ENCODE measurements around the gene AGTRAP. TPM values are rescaled to one million over a fixed set of nuclear protein-coding genes. Genes with fewer than 3 reads are reported as not detected.

AGTRAP gene
- total and polyA plus RNA-seq, 9 of the 15 experiments (the other 6 are each of a cell fraction or from before 2014, with no cell fraction given) = 26.8 to 105 (median 57.5) TPM

DNA sequence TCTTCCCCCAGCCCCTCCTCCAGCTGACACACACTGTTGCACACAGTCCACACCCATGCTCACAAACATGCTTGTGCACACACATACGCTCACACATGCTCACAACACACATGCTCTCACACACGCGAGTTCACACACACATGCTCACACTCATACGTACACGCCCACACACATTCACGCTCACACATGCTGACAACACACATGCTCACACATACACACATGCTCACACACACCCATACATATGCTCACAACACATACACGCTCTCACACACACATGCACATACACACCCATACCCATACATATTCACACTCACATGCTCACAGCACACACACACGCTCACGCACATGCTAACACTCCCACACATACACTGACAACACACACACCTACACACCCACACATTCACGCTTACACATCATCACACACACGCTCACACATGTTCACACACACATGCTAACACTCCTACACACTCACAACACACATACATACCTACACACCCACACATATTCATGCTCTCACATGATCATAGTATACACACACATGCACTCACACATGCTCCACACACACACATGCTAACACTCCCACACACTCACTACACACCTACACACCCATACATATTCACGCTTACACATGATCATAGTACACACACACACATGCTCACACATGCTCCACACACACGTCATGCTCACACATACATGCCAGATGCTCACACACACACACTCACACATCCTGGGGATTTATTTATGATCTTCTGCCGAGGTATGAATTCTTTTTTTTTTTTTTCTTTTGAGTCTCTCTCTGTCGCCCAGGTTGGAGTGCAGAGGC is 33.7 kb upstream of the AGTRAP start (continued):
- TF ChIP-seq ETS1 (conservative IDR thresholded peaks at IDR 0.05; ENCODE audit: control insufficient read depth, low read depth, low read length) = no peak
- TF ChIP-seq GATA2 (CRISPR knock-in tag; IDR thresholded peaks at IDR 0.05) = no peak
- no peak for TF ChIP-seq NRF1 (conservative IDR thresholded peaks at IDR 0.05 in 1 of 2, IDR thresholded peaks at IDR 0.05 in 1 of 2)
- TF ChIP-seq, protein P1, sequence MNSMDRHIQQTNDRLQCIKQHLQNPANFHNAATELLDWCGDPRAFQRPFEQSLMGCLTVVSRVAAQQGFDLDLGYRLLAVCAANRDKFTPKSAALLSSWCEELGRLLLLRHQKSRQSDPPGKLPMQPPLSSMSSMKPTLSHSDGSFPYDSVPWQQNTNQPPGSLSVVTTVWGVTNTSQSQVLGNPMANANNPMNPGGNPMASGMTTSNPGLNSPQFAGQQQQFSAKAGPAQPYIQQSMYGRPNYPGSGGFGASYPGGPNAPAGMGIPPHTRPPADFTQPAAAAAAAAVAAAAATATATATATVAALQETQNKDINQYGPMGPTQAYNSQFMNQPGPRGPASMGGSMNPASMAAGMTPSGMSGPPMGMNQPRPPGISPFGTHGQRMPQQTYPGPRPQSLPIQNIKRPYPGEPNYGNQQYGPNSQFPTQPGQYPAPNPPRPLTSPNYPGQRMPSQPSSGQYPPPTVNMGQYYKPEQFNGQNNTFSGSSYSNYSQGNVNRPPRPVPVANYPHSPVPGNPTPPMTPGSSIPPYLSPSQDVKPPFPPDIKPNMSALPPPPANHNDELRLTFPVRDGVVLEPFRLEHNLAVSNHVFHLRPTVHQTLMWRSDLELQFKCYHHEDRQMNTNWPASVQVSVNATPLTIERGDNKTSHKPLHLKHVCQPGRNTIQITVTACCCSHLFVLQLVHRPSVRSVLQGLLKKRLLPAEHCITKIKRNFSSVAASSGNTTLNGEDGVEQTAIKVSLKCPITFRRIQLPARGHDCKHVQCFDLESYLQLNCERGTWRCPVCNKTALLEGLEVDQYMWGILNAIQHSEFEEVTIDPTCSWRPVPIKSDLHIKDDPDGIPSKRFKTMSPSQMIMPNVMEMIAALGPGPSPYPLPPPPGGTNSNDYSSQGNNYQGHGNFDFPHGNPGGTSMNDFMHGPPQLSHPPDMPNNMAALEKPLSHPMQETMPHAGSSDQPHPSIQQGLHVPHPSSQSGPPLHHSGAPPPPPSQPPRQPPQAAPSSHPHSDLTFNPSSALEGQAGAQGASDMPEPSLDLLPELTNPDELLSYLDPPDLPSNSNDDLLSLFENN (IDR thresholded peaks at IDR 0.05; ENCODE audit: low read depth in 2 of 2, low read length in 2 of 2) = no peak
- no peak for TF ChIP-seq NR4A1 (CRISPR knock-in tag; IDR thresholded peaks at IDR 0.05)
- TF ChIP-seq NR4A1 (tag; IDR thresholded peaks at IDR 0.05) = no peak
- no peak for TF ChIP-seq SRSF1 (IDR thresholded peaks at IDR 0.05; ENCODE audit: low read depth, low read length)
- no peak for TF ChIP-seq SRSF3 (IDR thresholded peaks at IDR 0.05; ENCODE audit: insufficient read depth, low read length)
- peak; percentile 64; the same call in 1 of the 2 replicates for TF ChIP-seq THRAP3 (IDR thresholded peaks at IDR 0.05; ENCODE audit: borderline replicate concordance)
- TF ChIP-seq, protein P2, sequence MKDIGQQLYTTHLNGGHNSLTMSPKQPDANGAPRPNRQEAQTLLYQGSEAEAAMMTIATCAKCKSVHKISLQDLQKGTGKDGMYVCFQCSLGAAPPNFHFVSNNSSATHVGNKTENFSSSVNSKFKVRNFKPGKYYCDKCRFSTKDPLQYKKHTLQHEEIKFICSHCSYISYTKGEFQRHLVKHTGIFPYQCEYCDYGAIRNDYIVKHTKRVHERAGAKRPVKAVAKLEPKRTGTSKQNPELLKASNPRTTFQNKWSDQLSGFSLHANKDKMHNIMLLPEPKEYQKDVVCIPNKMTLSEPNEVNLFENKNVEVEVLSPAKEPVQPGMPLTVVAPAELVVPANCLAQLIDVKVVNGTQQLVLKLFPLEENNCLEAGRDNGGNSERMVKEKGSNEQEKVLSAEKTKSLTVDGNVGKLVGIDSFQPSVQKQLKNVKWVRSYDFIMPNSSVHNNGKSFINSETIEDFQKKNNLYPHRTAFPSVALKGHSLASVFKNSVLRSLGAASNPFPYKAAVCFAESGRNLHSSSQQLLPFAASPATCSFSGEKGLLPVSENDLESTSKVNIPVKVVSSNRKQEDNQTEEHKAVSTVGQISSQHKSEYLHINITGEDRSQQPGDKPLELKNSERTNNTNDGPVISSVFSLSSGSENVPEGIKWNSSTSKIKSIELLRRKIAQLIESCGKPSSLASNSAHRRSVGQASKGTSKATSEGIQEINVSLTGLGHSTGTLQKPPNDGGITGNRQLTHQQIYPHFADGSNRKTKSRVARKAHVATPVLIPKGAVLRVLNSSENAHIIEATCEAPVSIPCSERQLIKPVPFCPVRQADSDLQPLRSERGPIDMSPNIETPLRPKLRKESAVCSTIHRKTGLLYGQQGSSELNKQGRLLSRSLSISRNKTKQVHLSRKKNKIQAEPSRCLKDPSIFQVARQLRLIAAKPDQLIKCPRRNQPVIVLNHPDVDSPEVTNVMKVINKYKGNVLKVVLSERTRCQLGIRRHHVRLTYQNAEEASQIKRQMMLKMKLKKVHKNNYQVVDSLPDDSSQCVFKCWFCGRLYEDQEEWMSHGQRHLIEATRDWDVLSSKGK (CRISPR knock-in tag; IDR thresholded peaks at IDR 0.05) = no peak
